ENCODE data around the gene SH3RF3.

Gene SH3RF3

DNA sequence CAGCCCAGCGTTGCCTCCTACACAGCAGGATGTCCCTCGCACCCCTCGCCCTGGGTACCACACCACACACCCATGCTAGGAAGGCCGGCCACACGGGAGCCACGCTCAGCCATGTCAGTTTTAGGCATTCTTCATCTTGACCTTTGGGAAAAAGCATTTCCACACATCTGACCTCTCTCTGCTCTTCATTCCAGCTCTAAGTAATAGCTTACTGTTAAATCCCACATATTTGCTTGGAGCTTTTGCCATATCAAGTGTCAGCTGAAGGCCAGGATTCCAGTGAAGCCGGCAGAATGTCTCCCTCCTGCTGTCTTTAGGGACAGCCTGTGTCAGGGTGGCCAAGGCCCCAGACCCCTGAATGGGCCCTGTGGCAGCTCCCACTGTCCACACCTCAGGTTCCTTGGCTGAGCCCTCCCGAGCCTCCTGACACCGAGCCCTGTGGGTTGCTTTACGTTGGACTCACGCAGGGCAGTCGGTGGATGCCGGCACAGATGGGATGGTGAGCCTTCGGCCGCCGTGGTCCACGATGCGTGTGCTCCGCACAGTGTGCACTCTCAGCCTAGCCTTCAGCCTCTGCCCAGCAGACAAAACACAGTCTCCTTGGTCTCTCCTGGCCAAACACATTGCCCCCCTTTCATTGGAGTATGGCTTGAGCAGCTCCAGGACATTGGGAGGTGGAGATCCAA is 282.8 kb downstream of the SH3RF3 start:
- no peak for DNase-seq (ENCODE audit: low read depth, low spot score)

- peak; percentile 32 for DNase-seq (ENCODE audit: low read depth, low spot score)
Observed at GRCh38 chr2:109415581-109416013, 286.6 kb downstream of the SH3RF3 start.

DNA sequence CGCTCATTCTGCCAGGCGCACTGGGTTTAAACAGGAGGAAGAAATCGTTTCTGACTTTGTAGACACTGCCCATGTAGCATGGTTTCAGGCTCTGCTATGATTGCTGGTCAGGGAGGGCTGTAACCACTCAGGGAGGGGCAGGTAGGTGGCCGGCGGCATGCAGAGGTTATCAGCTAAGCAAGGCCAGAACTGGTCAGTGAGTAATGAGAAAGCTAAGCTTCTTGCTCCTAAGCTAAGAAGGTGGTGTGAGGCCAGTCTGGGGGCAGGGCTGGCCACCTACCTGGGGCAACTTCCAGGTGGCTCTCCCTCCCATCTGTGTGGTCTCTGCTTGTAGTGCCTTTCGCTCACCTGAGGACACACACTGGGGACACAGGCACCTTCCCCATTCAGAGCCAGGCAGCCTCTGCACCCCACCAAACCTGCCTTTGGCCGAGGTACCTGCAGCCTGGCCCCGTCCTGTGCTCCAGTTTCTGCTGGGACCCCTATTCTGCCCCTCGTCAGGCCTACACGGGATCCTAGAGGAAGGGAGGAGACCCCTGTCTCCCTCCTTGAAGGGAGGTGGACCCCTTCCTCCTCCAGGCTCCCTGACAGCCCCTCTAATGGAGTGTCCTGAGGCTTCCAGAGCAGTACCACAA is 288.8 kb downstream of the SH3RF3 start:
- no peak for DNase-seq (ENCODE audit: low read depth, low spot score)

DNA sequence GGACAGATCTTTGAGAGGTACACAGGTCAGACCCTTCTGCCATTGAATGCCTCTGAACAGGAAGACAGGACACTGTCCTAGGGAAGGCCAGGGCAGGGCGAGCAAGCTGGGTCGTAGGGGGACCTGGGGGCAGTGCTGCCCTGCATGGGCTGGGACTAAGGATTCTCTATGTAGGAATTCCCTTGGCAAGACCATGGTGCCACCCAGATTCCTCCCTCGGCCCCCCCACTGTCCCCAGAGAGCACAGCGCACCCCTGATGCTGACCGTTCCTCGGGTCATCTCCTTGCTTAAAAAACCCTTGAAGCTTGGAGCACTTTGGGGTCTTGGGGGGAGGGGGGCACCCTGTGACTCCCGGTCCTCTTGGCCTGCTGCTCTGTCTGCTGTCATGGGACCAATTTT is 289.7 kb downstream of the SH3RF3 start:
- DNase-seq (ENCODE audit: low read depth, low spot score): no peak

DNA sequence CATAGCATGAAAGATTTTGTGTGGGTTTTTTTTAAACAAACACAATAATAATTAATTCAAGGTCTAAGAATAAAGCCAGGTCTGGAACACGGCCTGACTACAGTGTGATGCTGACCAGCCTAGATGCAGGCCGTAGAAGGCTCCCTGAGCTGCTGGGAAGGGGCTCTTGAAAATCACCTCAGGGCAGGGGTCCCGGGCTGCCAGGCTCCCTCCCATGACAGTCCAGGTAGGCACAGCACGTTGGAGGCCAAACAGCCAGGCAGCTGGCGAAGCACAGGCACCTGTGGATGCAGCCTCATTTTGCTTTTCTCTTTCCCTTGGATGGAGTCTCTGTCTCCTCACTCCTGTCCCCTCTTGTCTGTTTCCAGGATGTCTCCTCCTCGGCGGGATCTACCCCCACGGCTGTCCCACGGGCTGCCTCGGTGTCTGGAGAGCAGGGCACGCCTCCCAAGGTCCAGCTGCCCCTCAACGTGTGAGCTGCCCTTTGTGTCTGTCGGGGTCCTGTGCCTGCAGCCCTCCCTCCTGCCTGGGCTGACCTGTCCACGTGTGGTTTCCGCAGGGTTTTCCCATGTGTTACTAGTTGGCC is 290.3 kb downstream of the SH3RF3 start:
- no peak for DNase-seq (ENCODE audit: low read depth, low spot score)

- no peak for DNase-seq (ENCODE audit: low read depth, low spot score)
Observed at GRCh38 chr2:109419960-109420370, 291.0 kb downstream of the SH3RF3 start.

GRCh38 chr2:109421101-109421500 is 292.1 kb downstream of the SH3RF3 start:
- no peak for DNase-seq (ENCODE audit: low read depth, low spot score)

DNA sequence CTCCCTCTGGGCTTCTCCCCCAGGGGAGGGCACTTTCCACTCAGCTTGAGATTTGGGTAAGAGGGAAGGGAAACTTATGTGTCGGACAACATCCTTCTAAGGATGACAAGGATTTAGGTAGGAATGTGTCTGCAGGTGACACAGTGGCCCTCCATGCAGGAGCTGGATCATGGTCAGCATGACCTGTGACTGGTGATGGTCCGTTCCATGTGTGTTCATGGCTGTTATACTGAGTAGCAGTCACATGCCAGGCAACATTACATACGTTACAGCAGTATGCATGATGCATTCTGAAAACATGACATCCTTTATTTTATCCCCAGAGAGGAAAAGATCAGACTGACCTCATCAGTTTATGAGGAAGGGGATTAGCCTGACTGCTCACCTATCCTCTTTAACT is 292.6 kb downstream of the SH3RF3 start:
- DNase-seq (ENCODE audit: low read depth, low spot score): no peak

GRCh38 chr2:109422071-109422757 is 293.2 kb downstream of the SH3RF3 start:
- no peak for DNase-seq (ENCODE audit: low read depth, low spot score)

- no peak for DNase-seq (ENCODE audit: low read depth, low spot score)
Observed at GRCh38 chr2:109422758-109423500, 293.9 kb downstream of the SH3RF3 start.

DNA sequence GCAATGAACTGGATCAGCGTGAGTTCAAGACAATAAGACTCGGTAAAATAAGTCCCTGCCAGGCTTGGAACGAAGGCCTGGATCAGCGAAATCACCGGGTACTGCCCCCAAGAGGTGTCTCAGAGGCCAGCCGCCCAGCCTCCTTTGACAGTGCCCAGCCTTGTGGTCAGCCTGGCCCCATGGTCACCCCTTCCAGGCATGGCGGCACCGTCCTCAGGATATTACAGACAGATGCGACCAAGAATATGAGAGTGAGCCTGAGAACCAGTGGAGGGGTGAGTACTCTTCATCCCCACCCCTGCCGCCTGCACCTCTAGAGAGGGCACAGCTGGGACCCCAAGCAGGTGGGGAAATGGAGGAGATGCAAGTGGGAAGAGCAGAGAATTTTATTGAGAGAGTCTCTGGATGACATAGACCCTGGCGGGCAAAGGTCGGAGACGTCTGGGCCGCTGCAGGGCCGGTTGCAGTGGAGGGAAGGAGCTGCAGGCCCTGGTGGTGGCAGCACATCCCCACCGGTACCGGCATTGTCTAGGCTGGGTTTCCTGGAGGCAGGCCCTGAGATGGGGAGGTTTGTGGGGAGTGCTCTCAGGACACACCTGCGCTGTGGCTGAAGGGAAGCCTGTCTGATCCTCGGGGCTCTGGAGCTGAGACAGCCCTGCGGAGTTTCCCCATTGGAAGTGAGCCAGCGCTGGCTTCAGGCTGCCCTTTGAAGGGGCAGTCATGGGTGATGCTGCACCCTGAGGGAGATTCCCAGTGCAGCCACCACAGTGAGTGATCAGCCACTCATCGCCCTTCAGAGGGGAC is 294.8 kb downstream of the SH3RF3 start:
- DNase-seq (ENCODE audit: low read depth, low spot score): peak; percentile 16

- no peak for DNase-seq (ENCODE audit: low read depth, low spot score)
Observed at GRCh38 chr2:109425411-109425810, 296.4 kb downstream of the SH3RF3 start.

- DNase-seq (ENCODE audit: low read depth, low spot score): peak; percentile 18
Observed at GRCh38 chr2:109427661-109428091, 298.7 kb downstream of the SH3RF3 start.

GRCh38 chr2:109428281-109428680 is 299.3 kb downstream of the SH3RF3 start:
- no peak for DNase-seq (ENCODE audit: low read depth, low spot score)

- DNase-seq (ENCODE audit: low read depth, low spot score): no peak
Observed at GRCh38 chr2:109428841-109429566, 300.0 kb downstream of the SH3RF3 start.

- DNase-seq (ENCODE audit: low read depth, low spot score): no peak
Observed at GRCh38 chr2:109429567-109430328, 300.7 kb downstream of the SH3RF3 start.

DNA sequence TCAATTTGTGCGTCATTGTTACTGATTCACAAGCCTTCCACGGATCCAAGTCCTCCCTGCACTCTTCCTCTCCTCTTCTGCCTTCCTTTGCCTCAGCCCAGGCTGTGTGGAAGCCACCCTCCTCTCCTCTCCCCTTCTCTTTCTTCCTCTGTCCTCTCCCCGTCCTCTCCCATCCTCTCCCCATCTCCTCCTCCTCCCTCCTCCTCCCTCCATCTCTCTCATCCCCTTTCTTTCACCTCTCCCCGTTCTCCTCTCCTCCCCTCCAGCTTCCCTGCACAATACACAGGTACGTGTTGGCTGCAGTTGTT is 301.3 kb downstream of the SH3RF3 start:
- DNase-seq (ENCODE audit: low read depth, low spot score): no peak

DNA sequence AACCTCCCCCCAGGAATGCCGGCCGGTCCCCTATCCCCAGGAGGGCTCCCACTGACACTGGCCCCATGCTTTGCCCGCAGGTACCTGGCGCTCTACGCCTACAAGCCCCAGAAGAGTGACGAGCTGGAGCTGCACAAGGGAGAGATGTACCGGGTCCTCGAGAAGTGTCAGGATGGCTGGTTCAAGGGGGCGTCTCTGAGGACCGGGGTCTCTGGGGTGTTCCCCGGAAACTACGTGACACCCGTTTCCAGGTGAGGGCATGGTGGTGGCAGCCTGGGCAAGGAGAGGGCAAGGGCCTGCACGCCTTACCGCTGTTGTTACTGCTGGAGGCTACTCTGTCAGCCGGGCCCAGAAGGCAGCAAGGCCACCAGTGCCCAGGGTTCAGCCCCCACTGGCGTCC is 303.4 kb downstream of the SH3RF3 start:
- DNase-seq (ENCODE audit: low read depth, low spot score): no peak

DNA sequence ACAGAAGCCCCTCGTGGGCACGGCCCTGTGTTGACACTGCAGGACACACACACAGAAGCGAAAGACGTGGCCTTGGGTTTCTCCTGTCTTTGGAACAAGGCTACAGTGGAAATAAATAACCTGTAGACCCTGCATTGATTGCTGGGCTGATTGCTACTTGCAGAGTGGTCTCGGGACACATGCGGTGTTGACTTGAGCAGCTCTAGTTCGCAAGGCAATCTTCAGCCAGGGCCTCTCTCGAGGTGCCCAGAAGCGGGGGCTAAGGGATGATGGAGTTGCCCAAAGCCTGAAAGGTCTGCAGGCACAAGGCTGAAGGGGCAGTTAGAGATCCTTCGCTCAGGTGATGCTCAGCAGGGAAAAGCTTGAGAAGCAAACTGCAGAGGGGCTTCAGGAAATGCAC is 304.5 kb downstream of the SH3RF3 start:
- DNase-seq (ENCODE audit: low read depth, low spot score): no peak

GRCh38 chr2:109433926-109434325 is 304.9 kb downstream of the SH3RF3 start:
- DNase-seq (ENCODE audit: low read depth, low spot score): no peak
